Stimulated activated naive B cell treated with anti-CD40 and anti-IgM and Interleukin-4, amounts not matched to agents 10 μg/mL and 1 μg/mL and 100 μg/mL, for 72 hours (primary cell): ENCODE results near the gene LRGUK.
"Not testable (repeated sequence)": the region's sequence is repeated elsewhere in the genome, so short reads cannot be mapped to it uniquely, and the experiment has no call there.

Experiments used
- ATAC-seq, 2 donors: fragments of 150-1000 bp; cut with Tn5 transposase; replicated peaks; 2 replicates each; pipeline ENCODE4 v1.10.0; 2021; ENCODE audit warnings: moderate library complexity in 1 of 2
- DNase-seq: peaks from one replicate; pipeline ENCODE4 v3.0.0; 2021
- H3K27ac Mint-ChIP-seq: one replicate; pipeline ENCODE4 v1.8.0; 2022; ENCODE audit warnings: mild to moderate bottlenecking, mixed read lengths
- H3K27me3 Mint-ChIP-seq, 2 donors: one replicate each; pipeline ENCODE4 v1.8.0; 2022; ENCODE audit warnings: mixed read lengths in 2 of 2
- H3K36me3 Mint-ChIP-seq, 2 donors: one replicate each; pipeline ENCODE4 v1.8.0; 2022; ENCODE audit warnings: mixed read lengths in 2 of 2, mild to moderate bottlenecking in 1 of 2
- H3K4me1 Mint-ChIP-seq, 2 donors: one replicate each; pipeline ENCODE4 v1.8.0; 2022; ENCODE audit warnings: mixed read lengths in 2 of 2, mild to moderate bottlenecking in 1 of 2
- H3K4me3 Mint-ChIP-seq, 2 donors: one replicate each; pipeline ENCODE4 v1.8.0; 2022; ENCODE audit warnings: mild to moderate bottlenecking in 2 of 2, mixed read lengths in 2 of 2, moderate library complexity in 1 of 2
- H3K9me3 Mint-ChIP-seq, 2 donors: one replicate each; pipeline ENCODE4 v1.8.0; 2022; ENCODE audit warnings: mixed read lengths in 2 of 2, mild to moderate bottlenecking in 1 of 2

Gene LRGUK

GRCh38 chr7:134126966-134127848 lies at the start of gene LRGUK:
Gene LRGUK (plus strand): TSS chr7:134127340. CDS start chr7:134127368, 28 bp downstream.
- H3K27me3 Mint-ChIP-seq: peaks cover 21 to 27% of the 10 kb centered on the region in 2 donors
- peak; percentile 75 for DNase-seq
- peak; percentile 100 for ATAC-seq
- peaks cover 5 to 14% of the 10 kb centered on the region in 2 donors for H3K4me1 Mint-ChIP-seq
- H3K36me3 Mint-ChIP-seq: no peaks in the 10 kb centered on the region
- peak within 1 kb of the TSS; percentile 81 to 86 for H3K4me3 Mint-ChIP-seq
- H3K27ac Mint-ChIP-seq: no peak within 1 kb of the TSS
- no peaks in the 10 kb centered on the region for H3K9me3 Mint-ChIP-seq

- peaks cover 24 to 31% of the 10 kb centered on the region in 2 donors for H3K36me3 Mint-ChIP-seq
- not testable (repeated sequence) for H3K4me1 Mint-ChIP-seq
Observed at GRCh38 chr7:134077560-134077959, 49.6 kb upstream of the LRGUK start.

GRCh38 chr7:134078991-134079390 lies 48.1 kb upstream of the LRGUK start:
- H3K36me3 Mint-ChIP-seq: peaks cover 23 to 30% of the 10 kb centered on the region in 2 donors
- no peak overlapping the region for H3K27ac Mint-ChIP-seq
- no peak overlapping the region for H3K4me3 Mint-ChIP-seq
- H3K27me3 Mint-ChIP-seq: no peaks in the 10 kb centered on the region
- DNase-seq (no peak), ATAC-seq (no peak)
- H3K9me3 Mint-ChIP-seq: peaks cover 13 to 15% of the 10 kb centered on the region in 2 donors
- peaks cover 0 to 4% of the 10 kb centered on the region in 2 donors for H3K4me1 Mint-ChIP-seq

More at GRCh38 chr7:134077560-134077959, 49.6 kb upstream of the LRGUK start:
- ATAC-seq, DNase-seq, H3K27me3 Mint-ChIP-seq, H3K27ac Mint-ChIP-seq, H3K4me3 Mint-ChIP-seq: not testable (repeated sequence)
- peaks cover 13% of the 10 kb centered on the region in 2 donors for H3K9me3 Mint-ChIP-seq

GRCh38 chr7:134081695-134082094 lies 45.4 kb upstream of the LRGUK start:
- Mint-ChIP-seq H3K4me1 (peaks cover 7% of the 10 kb centered on the region in 2 donors), H3K9me3 (peaks cover 0 to 4% of the 10 kb centered on the region in 2 donors), H3K27ac (no peak overlapping the region), H3K27me3 (no peaks in the 10 kb centered on the region), H3K4me3 (no peak overlapping the region), H3K36me3 (peaks cover 5 to 6% of the 10 kb centered on the region in 2 donors)
- no peak for DNase-seq
- no peak for ATAC-seq

GRCh38 chr7:134083766-134084487 lies 43.2 kb upstream of the LRGUK start:
- no peak for DNase-seq
- no peak overlapping the region for H3K27ac Mint-ChIP-seq
- no peak overlapping the region for H3K4me3 Mint-ChIP-seq
- peaks cover 3 to 9% of the 10 kb centered on the region in 2 donors for H3K36me3 Mint-ChIP-seq
- H3K27me3 Mint-ChIP-seq: no peaks in the 10 kb centered on the region
- H3K4me1 Mint-ChIP-seq: peaks cover 7% of the 10 kb centered on the region in 2 donors
- H3K9me3 Mint-ChIP-seq: peaks cover 5 to 6% of the 10 kb centered on the region in 2 donors
- ATAC-seq: no peak

GRCh38 chr7:134084488-134085144 lies 42.5 kb upstream of the LRGUK start:
- peaks cover 10% of the 10 kb centered on the region in 2 donors for H3K9me3 Mint-ChIP-seq
- H3K4me1 Mint-ChIP-seq: peaks cover 7% of the 10 kb centered on the region in 2 donors
- H3K27ac Mint-ChIP-seq: no peak overlapping the region
- no peaks in the 10 kb centered on the region for H3K27me3 Mint-ChIP-seq
- ATAC-seq (peak; percentile 85 to 86), DNase-seq (peak; percentile 10)
- H3K4me3 Mint-ChIP-seq: no peak overlapping the region
- H3K36me3 Mint-ChIP-seq: peaks cover 5 to 14% of the 10 kb centered on the region in 2 donors

- Mint-ChIP-seq H3K27me3 (peaks cover 0 to 5% of the 10 kb centered on the region in 2 donors), H3K36me3 (peaks cover 3 to 20% of the 10 kb centered on the region in 2 donors), H3K4me1 (peaks cover 7% of the 10 kb centered on the region in 2 donors), H3K9me3 (peaks cover 15 to 16% of the 10 kb centered on the region in 2 donors), H3K4me3 (no peak overlapping the region), H3K27ac (no peak overlapping the region)
- ATAC-seq (no peak), DNase-seq (no peak)
Observed at GRCh38 chr7:134085311-134085710, 41.8 kb upstream of the LRGUK start.

GRCh38 chr7:134086998-134087735 lies 40.0 kb upstream of the LRGUK start:
- no peak for ATAC-seq
- DNase-seq: no peak
- H3K27me3 Mint-ChIP-seq: peaks cover 0 to 6% of the 10 kb centered on the region in 2 donors
- peaks cover 3 to 21% of the 10 kb centered on the region in 2 donors for H3K36me3 Mint-ChIP-seq
- peaks cover 16 to 21% of the 10 kb centered on the region in 2 donors for H3K9me3 Mint-ChIP-seq
- H3K27ac Mint-ChIP-seq: no peak overlapping the region
- H3K4me1 Mint-ChIP-seq: peaks cover 7% of the 10 kb centered on the region in 2 donors
- no peak overlapping the region for H3K4me3 Mint-ChIP-seq

- Mint-ChIP-seq H3K27ac (no peak overlapping the region), H3K27me3 (peaks cover 0 to 6% of the 10 kb centered on the region in 2 donors), H3K4me3 (no peak overlapping the region), H3K36me3 (peaks cover 3 to 21% of the 10 kb centered on the region in 2 donors), H3K4me1 (peaks cover 7% of the 10 kb centered on the region in 2 donors), H3K9me3 (peaks cover 16 to 21% of the 10 kb centered on the region in 2 donors)
- ATAC-seq: no peak
- no peak for DNase-seq
Observed at GRCh38 chr7:134088199-134088598, 38.9 kb upstream of the LRGUK start.

GRCh38 chr7:134089446-134089845 lies 37.7 kb upstream of the LRGUK start:
- ATAC-seq (no peak), DNase-seq (no peak)
- Mint-ChIP-seq H3K9me3 (peaks cover 20 to 28% of the 10 kb centered on the region in 2 donors), H3K36me3 (peaks cover 3 to 21% of the 10 kb centered on the region in 2 donors), H3K27me3 (peaks cover 6 to 10% of the 10 kb centered on the region in 2 donors), H3K4me1 (peaks cover 4 to 6% of the 10 kb centered on the region in 2 donors), H3K27ac (no peak overlapping the region), H3K4me3 (no peak overlapping the region)

GRCh38 chr7:134098072-134098471 lies 29.1 kb upstream of the LRGUK start:
- Mint-ChIP-seq H3K27ac (no peak overlapping the region), H3K4me3 (no peak overlapping the region), H3K4me1 (no peaks in the 10 kb centered on the region), H3K27me3 (peaks cover 0 to 10% of the 10 kb centered on the region in 2 donors), H3K9me3 (peaks cover 15 to 19% of the 10 kb centered on the region in 2 donors), H3K36me3 (peaks cover 3 to 8% of the 10 kb centered on the region in 2 donors)
- DNase-seq (no peak), ATAC-seq (no peak)

GRCh38 chr7:134101716-134102115 lies 25.4 kb upstream of the LRGUK start:
- Mint-ChIP-seq H3K36me3 (no peaks in the 10 kb centered on the region), H3K4me1 (no peaks in the 10 kb centered on the region), H3K27me3 (no peaks in the 10 kb centered on the region), H3K9me3 (peaks cover 0 to 3% of the 10 kb centered on the region in 2 donors), H3K4me3 (no peak overlapping the region), H3K27ac (no peak overlapping the region)
- DNase-seq: no peak
- peak; percentile 27 to 42 for ATAC-seq

- Mint-ChIP-seq H3K27me3 (no peaks in the 10 kb centered on the region), H3K9me3 (peaks cover 0 to 2% of the 10 kb centered on the region in 2 donors), H3K27ac (no peak overlapping the region), H3K4me1 (no peaks in the 10 kb centered on the region), H3K4me3 (no peak overlapping the region), H3K36me3 (no peaks in the 10 kb centered on the region)
- no peak for DNase-seq
- ATAC-seq: no peak
Observed at GRCh38 chr7:134104166-134104565, 23.0 kb upstream of the LRGUK start.
